H1 (cell line): Measurements from ENCODE around the gene KCTD16. TPM values are rescaled to one million over a fixed set of nuclear protein-coding genes. Genes with fewer than 3 reads are reported as not detected.

Source experiments
- ASH2L ChIP-seq: fragments of 200-600, 300-600 bp; sonication (generic); IDR thresholded peaks from one replicate; pipeline ENCODE4 v1.7.1; 2017; ENCODE audit warnings: low read length
- CHD1 ChIP-seq: IDR thresholded peaks from 2 replicates; pipeline ENCODE4 v1.6.1; 2012; ENCODE audit warnings: low read depth, low read length, improper control_type of control experiment
- CHD7 ChIP-seq: fragments of 300-600 bp; sonication (generic); IDR thresholded peaks from 2 replicates; pipeline ENCODE4 v1.7.1; 2012; ENCODE audit warnings: low read length, moderate library complexity, mild to moderate bottlenecking, inconsistent platforms; ENCODE audit not compliant: insufficient replicate concordance
- CTBP2 ChIP-seq: IDR thresholded peaks from 2 replicates; pipeline ENCODE4 v1.7.0; 2011; ENCODE audit warnings: borderline replicate concordance, mild to moderate bottlenecking, moderate library complexity, mixed read lengths, low read length; ENCODE audit not compliant: insufficient read depth, insufficient read length
- E2F6 ChIP-seq: IDR thresholded peaks from 2 replicates; pipeline ENCODE4 v1.6.1; 2012; ENCODE audit warnings: inconsistent platforms
- HDAC2 ChIP-seq, 2 experiments: fragments of 300-600 bp in 1 of 2; sonication (generic) in 1 of 2; IDR thresholded peaks; 2 replicates each; pipeline ENCODE4 v1.6.1; 2011 to 2012; ENCODE audit warnings: low read depth in 2 of 2, low read length in 2 of 2, mild to moderate bottlenecking in 2 of 2, moderate library complexity in 2 of 2, borderline replicate concordance in 1 of 2, inconsistent platforms in 1 of 2
- KDM4A ChIP-seq: IDR thresholded peaks from one replicate; pipeline ENCODE4 v1.7.1; 2012; ENCODE audit warnings: low read depth, mild to moderate bottlenecking, moderate library complexity, low read length, inconsistent platforms; ENCODE audit not compliant: severe bottlenecking
- MAFK ChIP-seq: IDR thresholded peaks from 2 replicates; pipeline ENCODE4 v1.6.1; 2012; ENCODE audit warnings: low read depth, mild to moderate bottlenecking, improper control_type of control experiment, low read length
- SP4 ChIP-seq: IDR thresholded peaks from 2 replicates; pipeline ENCODE4 v1.6.1; 2012; ENCODE audit warnings: low read length, inconsistent platforms
- TAF1 ChIP-seq: IDR thresholded peaks from 2 replicates; pipeline ENCODE4 v1.6.1; 2011; ENCODE audit warnings: mild to moderate bottlenecking, low read depth, low read length
- TCF12 ChIP-seq: IDR thresholded peaks from 2 replicates; pipeline ENCODE4 v1.6.1; 2011; ENCODE audit warnings: low read depth, mild to moderate bottlenecking, low read length
- ZNF274 ChIP-seq: IDR thresholded peaks from 2 replicates; pipeline ENCODE4 v1.7.0; 2012; ENCODE audit warnings: low read length, borderline replicate concordance; ENCODE audit errors: extremely low read depth
- polyA plus RNA-seq, 7 experiments: library from polyadenylated mRNA; depleted of rRNA in 3 of 7; stranded (reverse) in 5 of 7; unstranded in 2 of 7; fragments of >200 nt in 5 of 7; fragments of 200-250 nt in 2 of 7; gene quantifications; 1 replicate in 5 of 7; 2 replicates in 1 of 7; 4 replicates in 1 of 7; pipeline versions ENCODE4 v1.2.1 to v1.2.3, GENCODE V29; 2011 to 2013; ENCODE audit warnings: missing spikeins in 2 of 7, mixed read lengths in 2 of 7
- total RNA-seq: library from RNA; stranded (reverse); fragmentation: NEBNext Ultra II Directional; extraction: Animal tissue kit (Norgen Biotek cat#: 25700); gene quantifications from 2 replicates; pipeline ENCODE4 v1.2.1, GENCODE V29; 2021

Gene KCTD16
- total and polyA plus RNA-seq, 2 of the 8 experiments (the other 6 are each of a cell fraction or from before 2014, with no cell fraction given) = 0.03 to 0.24 TPM

GRCh38 chr5:144453753-144454152 lies 283.1 kb downstream of the KCTD16 start (continued):
- TF ChIP-seq CHD7 (no peak), KDM4A (no peak), CTBP2 (no peak), TCF12 (no peak), MAFK (no peak), TAF1 (no peak), E2F6 (no peak), SP4 (no peak), ASH2L (no peak), HDAC2 (IDR thresholded peaks at IDR 0.05; ENCODE audit: borderline replicate concordance in 1 of 2, low read depth in 2 of 2, low read length in 2 of 2) (no peak), ZNF274 (no peak), CHD1 (no peak)
